B cell (primary cell): ENCODE measurements around the gene THYN1. TPM values are rescaled to one million over a fixed set of nuclear protein-coding genes. Genes with fewer than 3 reads are reported as not detected.

Source experiments
- ATAC-seq: fragments of 200-7000 bp; cut with Tn5 transposase; one replicate; pipeline ENCODE4 v1.10.0; 2021; ENCODE audit warnings: low read depth, mild to moderate bottlenecking, moderate number of reproducible peaks, moderate library complexity
- CTCF ChIA-PET: fragments of 350-600 bp; sonication (Branson Sonifier 250); formaldehyde crosslinking; loops from one replicate; lab custom pipeline; 2021; ENCODE audit warnings: antibody characterized with exemption, inconsistent platforms; lab: Charles Lee
- POLR2A ChIA-PET: fragments of 350-600 bp; sonication (Branson Sonifier 250); formaldehyde crosslinking; loops from one replicate; lab custom pipeline; 2021; ENCODE audit warnings: antibody characterized with exemption; lab: Charles Lee
- DNase-seq: peaks from one replicate; pipeline ENCODE4 v3.0.0; 2013
- H2AFZ ChIP-seq: 2 replicates; pipeline ENCODE4 v1.6.1; 2012; ENCODE audit warnings: mild to moderate bottlenecking, low read depth, low read length; ENCODE audit not compliant: insufficient read depth, poor library complexity, severe bottlenecking
- H3K27ac ChIP-seq, 2 donors: 1 replicate in 1 of 2; 2 replicates in 1 of 2; pipeline ENCODE4 v1.5.1; 2012 to 2013; ENCODE audit warnings: low read length in 2 of 2, mild to moderate bottlenecking in 2 of 2, moderate library complexity in 1 of 2
- H3K27me3 ChIP-seq, 4 experiments: fragments of 200-600 bp in 1 of 4; sonication (generic) in 1 of 4; replicated peaks in 1 of 4; 1 replicate in 2 of 4; 2 replicates in 2 of 4; pipeline versions ENCODE4 v1.6.1 to v1.7.0; 2013 to 2016; ENCODE audit warnings: low read length in 3 of 4, mild to moderate bottlenecking in 2 of 4, mixed read lengths in 1 of 4, moderate library complexity in 1 of 4; ENCODE audit not compliant: insufficient read depth in 4 of 4, control insufficient read depth in 3 of 4; ENCODE audit errors: control extremely low read depth in 1 of 4
- H3K36me3 ChIP-seq, 2 experiments: replicated peaks in 1 of 2; 1 replicate in 1 of 2; 2 replicates in 1 of 2; pipeline versions ENCODE4 v1.6.1 to v1.7.1; 2013; ENCODE audit warnings: low read length in 1 of 2; ENCODE audit not compliant: insufficient read depth in 2 of 2, control insufficient read depth in 1 of 2; ENCODE audit errors: control extremely low read depth in 1 of 2, extremely low read depth in 1 of 2
- H3K4me1 ChIP-seq, 2 donors: fragments of 200-600 bp in 1 of 2; sonication (generic) in 1 of 2; 1 replicate in 1 of 2; 2 replicates in 1 of 2; pipeline versions ENCODE4 v1.5.1 to v1.6.1; 2013 to 2017; ENCODE audit warnings: low read length in 2 of 2; ENCODE audit not compliant: control insufficient read depth in 2 of 2, insufficient read depth in 2 of 2
- H3K4me2 ChIP-seq: replicated peaks from 2 replicates; pipeline ENCODE3; 2012; ENCODE audit warnings: mild to moderate bottlenecking, low read depth, low read length; ENCODE audit not compliant: poor library complexity, severe bottlenecking
- H3K4me3 ChIP-seq, 5 experiments: fragments of 200-600 bp in 1 of 5; sonication (generic) in 1 of 5; 1 replicate in 3 of 5; 2 replicates in 2 of 5; pipeline versions ENCODE4 v1.5.1 to v1.7.0; 2011 to 2016; ENCODE audit warnings: low read length in 4 of 5, mild to moderate bottlenecking in 4 of 5, low read depth in 2 of 5, control low read depth in 1 of 5, moderate library complexity in 1 of 5; ENCODE audit not compliant: insufficient read depth in 1 of 5; ENCODE audit errors: control extremely low read depth in 1 of 5, extremely low read depth in 1 of 5
- H3K79me2 ChIP-seq: fragments of 200-600 bp; sonication (generic); one replicate; pipeline ENCODE4 v1.6.0; 2016; ENCODE audit warnings: low read length; ENCODE audit not compliant: control insufficient read depth, insufficient read depth
- H3K9ac ChIP-seq: fragments of 200-600 bp; sonication (generic); 2 replicates; pipeline ENCODE4 v1.6.1; 2017; ENCODE audit warnings: mild to moderate bottlenecking, low read length, moderate library complexity
- H3K9me3 ChIP-seq, 3 donors: one replicate each; pipeline versions ENCODE4 v1.6.1 to v1.7.1; 2013; ENCODE audit warnings: low read length in 2 of 3; ENCODE audit not compliant: control insufficient read depth in 2 of 3, insufficient read depth in 1 of 3; ENCODE audit errors: control extremely low read depth in 1 of 3
- H4K20me1 ChIP-seq: 2 replicates; pipeline ENCODE4 v1.6.0; 2012; ENCODE audit warnings: mild to moderate bottlenecking, low read length; ENCODE audit not compliant: insufficient read depth, control insufficient read depth, poor library complexity, severe bottlenecking
- H3K27ac Mint-ChIP-seq: one replicate; pipeline ENCODE4 v1.8.0; 2021; ENCODE audit warnings: mixed read lengths
- H3K27me3 Mint-ChIP-seq: one replicate; pipeline ENCODE4 v1.8.0; 2021; ENCODE audit warnings: mixed read lengths
- H3K4me1 Mint-ChIP-seq: one replicate; pipeline ENCODE4 v1.8.0; 2021; ENCODE audit warnings: mixed read lengths
- H3K4me3 Mint-ChIP-seq: one replicate; pipeline ENCODE4 v1.8.0; 2021; ENCODE audit warnings: mixed read lengths
- H3K9me3 Mint-ChIP-seq: one replicate; pipeline ENCODE4 v1.8.0; 2022; ENCODE audit warnings: mixed read lengths; ENCODE audit not compliant: insufficient read depth
- CTCF ChIP-seq: fragments of 200-600 bp; IDR thresholded peaks from one replicate; pipeline ENCODE4 v1.8.0; 2022; ENCODE audit warnings: antibody characterized with exemption, mild to moderate bottlenecking
- EZH2 ChIP-seq: IDR thresholded peaks from 2 replicates; pipeline ENCODE4 v1.6.1; 2012; ENCODE audit warnings: borderline replicate concordance, low read depth, mild to moderate bottlenecking, moderate library complexity, low read length; ENCODE audit not compliant: insufficient read depth, poor library complexity, severe bottlenecking
- WGBS: methylation state at CpG from one replicate; pipeline ENCODE4 v1.1.5; 2013; ENCODE audit warnings: missing lambda C conversion rate; ENCODE audit not compliant: insufficient coverage; 5-methylcytosine and 5-hydroxymethylcytosine counted together
- intact Hi-C: fragments of 100-400 bp; cut with micrococcal nuclease; formaldehyde crosslinking; loops from one replicate; pipeline ENCODE4 v1.10.0; 2022
- polyA plus RNA-seq: library from polyadenylated mRNA; depleted of rRNA; stranded (reverse); fragments of >200 nt; gene quantifications from 2 replicates; pipeline ENCODE4 v1.2.3, GENCODE V29; 2012
- total RNA-seq, 2 donors: library from RNA; stranded (reverse); fragments of 120-200 nt in 1 of 2; gene quantifications; 1 replicate in 1 of 2; 2 replicates in 1 of 2; pipeline versions ENCODE4 v1.2.3 to v1.2.4, GENCODE V29; 2013 to 2022

The THYN1 gene
- total and polyA plus RNA-seq, 2 donors (not counting 1 experiment from before 2014, with no cell fraction given), result 36.3 to 38.4 TPM

GRCh38 chr11:134205729-134206128 lies 47.4 kb downstream of the THYN1 start:
- TF ChIP-seq EZH2 (no peak), CTCF (no peak)
- Mint-ChIP-seq H3K4me1 (no peaks in the 10 kb centered on the region), H3K9me3 (no peaks in the 10 kb centered on the region), H3K4me3 (no peak overlapping the region), H3K27me3 (no peaks in the 10 kb centered on the region), H3K27ac (no peak overlapping the region)
- H2AFZ ChIP-seq, result no peak overlapping the region
- no peak for ATAC-seq
- no peaks in the 10 kb centered on the region for H4K20me1 ChIP-seq
- H3K27ac ChIP-seq, result no peak overlapping the region
- H3K4me1 ChIP-seq, result no peaks in the 10 kb centered on the region
- no peak overlapping the region for H3K9ac ChIP-seq
- no peak overlapping the region for H3K4me3 ChIP-seq
- WGBS, result 100% methylated on average over 3 of the region's 9 CpGs
- no peak for DNase-seq
- no peak overlapping the region for H3K4me2 ChIP-seq
- ChIA-PET CTCF (interaction anchor here (0.7 to 7.9 kb wide), 3 partner anchors 37 to 156 kb away, joined by 3 to 131 read pairs (median 3); no protein-coding TSS in a partner anchor), POLR2A (no interaction called here)
- peaks cover 4 to 56% of the 10 kb centered on the region in 2 experiments for H3K36me3 ChIP-seq
- H3K9me3 ChIP-seq, result no peaks in the 10 kb centered on the region
- intact Hi-C loops, result loop anchor here (2.0 kb wide), 2 partner anchors 19 to 47 kb away; partner anchors contain the start of genes ACAD8, THYN1 and VPS26B
- peaks cover 1% of the 10 kb centered on the region for H3K79me2 ChIP-seq
- H3K27me3 ChIP-seq, result no peaks in the 10 kb centered on the region

- H3K4me3 Mint-ChIP-seq, result no peak overlapping the region
- Histone ChIP-seq H2AFZ (no peak overlapping the region), H3K27ac (no peak overlapping the region), H3K4me1 (no peaks in the 10 kb centered on the region), H3K36me3 (peaks cover 6 to 38% of the 10 kb centered on the region in 2 experiments), H3K79me2 (no peaks in the 10 kb centered on the region), H3K4me2 (no peak overlapping the region), H3K4me3 (no peak overlapping the region), H3K27me3 (no peaks in the 10 kb centered on the region), H3K9ac (no peak overlapping the region), H3K9me3 (no peaks in the 10 kb centered on the region), H4K20me1 (no peaks in the 10 kb centered on the region)
- intact Hi-C loops, result no loop called here
- DNase-seq (no peak), ATAC-seq (no peak)
- no peaks in the 10 kb centered on the region for H3K27me3 Mint-ChIP-seq
- TF ChIP-seq EZH2 (no peak), CTCF (no peak)
- CTCF ChIA-PET, result interaction anchor here (0.7 to 1.6 kb wide), 2 partner anchors 42 to 72 kb away, joined by 6 to 8 read pairs; no protein-coding TSS in a partner anchor
- no peak overlapping the region for H3K27ac Mint-ChIP-seq
- POLR2A ChIA-PET, result no interaction called here
- WGBS, result 100% methylated on average over 1 of the region's 4 CpGs
- no peaks in the 10 kb centered on the region for H3K4me1 Mint-ChIP-seq
- no peaks in the 10 kb centered on the region for H3K9me3 Mint-ChIP-seq
These were observed 50.5 kb downstream of the THYN1 start for GRCh38 chr11:134202661-134203060.
